Transverse colon (tissue), 3 donors: Measurements from ENCODE around the gene FCER2.

Source experiments
- POLR2A ChIP-seq: fragments of 450-650 bp; IDR thresholded peaks from one replicate; pipeline ENCODE4 v1.6.1; 2016; ENCODE audit warnings: antibody characterized with exemption, mild to moderate bottlenecking, moderate library complexity
- TF ChIP-seq, protein P1 (sequence below), 5 experiments: fragments of 200-600 bp in 3 of 5; fragments of 450-650 bp in 2 of 5; sonication (generic) in 3 of 5; IDR thresholded peaks; 1 replicate in 2 of 5; 2 replicates in 3 of 5; pipeline ENCODE4 v1.5.1; 2016 to 2017; ENCODE audit warnings: antibody characterized with exemption in 5 of 5, inconsistent platforms in 3 of 5, mild to moderate bottlenecking in 2 of 5, moderate library complexity in 1 of 5

DNA sequence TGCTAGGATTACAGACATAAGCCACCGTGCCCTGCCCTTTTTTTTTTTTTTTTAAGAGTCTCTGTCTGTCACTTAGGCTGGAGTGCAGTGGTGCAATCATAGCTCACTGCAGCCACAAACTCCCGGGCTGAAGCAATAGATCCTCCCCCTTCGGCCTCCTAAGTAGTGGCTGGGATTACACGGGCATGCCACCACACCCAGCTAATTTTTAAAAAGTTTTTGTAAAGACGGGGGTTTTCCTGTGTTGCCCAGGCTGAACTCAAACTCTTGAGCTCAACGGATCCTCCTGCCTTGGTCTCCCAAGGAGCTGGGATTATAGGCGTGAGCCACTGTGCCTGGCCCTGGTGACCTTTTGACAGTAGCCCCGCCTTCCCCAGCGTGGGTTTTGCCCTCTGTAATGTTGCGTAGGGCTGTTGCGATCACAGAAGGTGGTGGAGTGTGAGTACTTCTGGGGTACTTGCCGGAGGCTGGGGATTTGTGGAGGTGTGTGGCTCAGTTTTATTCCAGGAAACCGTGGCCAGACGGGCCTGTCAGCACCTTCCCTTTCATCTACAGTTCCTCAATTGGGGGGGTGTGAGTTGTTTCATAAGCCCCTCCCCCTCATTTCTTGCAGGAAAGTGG lies 44.7 kb downstream of the FCER2 start:
- TF ChIP-seq, protein P1, sequence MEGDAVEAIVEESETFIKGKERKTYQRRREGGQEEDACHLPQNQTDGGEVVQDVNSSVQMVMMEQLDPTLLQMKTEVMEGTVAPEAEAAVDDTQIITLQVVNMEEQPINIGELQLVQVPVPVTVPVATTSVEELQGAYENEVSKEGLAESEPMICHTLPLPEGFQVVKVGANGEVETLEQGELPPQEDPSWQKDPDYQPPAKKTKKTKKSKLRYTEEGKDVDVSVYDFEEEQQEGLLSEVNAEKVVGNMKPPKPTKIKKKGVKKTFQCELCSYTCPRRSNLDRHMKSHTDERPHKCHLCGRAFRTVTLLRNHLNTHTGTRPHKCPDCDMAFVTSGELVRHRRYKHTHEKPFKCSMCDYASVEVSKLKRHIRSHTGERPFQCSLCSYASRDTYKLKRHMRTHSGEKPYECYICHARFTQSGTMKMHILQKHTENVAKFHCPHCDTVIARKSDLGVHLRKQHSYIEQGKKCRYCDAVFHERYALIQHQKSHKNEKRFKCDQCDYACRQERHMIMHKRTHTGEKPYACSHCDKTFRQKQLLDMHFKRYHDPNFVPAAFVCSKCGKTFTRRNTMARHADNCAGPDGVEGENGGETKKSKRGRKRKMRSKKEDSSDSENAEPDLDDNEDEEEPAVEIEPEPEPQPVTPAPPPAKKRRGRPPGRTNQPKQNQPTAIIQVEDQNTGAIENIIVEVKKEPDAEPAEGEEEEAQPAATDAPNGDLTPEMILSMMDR (IDR thresholded peaks at IDR 0.05), result no peak
- TF ChIP-seq POLR2A, result no peak
